OCI-LY3 (cell line): ENCODE measurements around the gene CAPN14.

Source experiments
- H2AFZ ChIP-seq: fragments of 200-600, 300-600 bp; shearing (Covaris generic); 2 replicates; pipeline ENCODE4 v1.6.0; 2014; ENCODE audit warnings: antibody characterized with exemption, low read depth, low read length
- H3K27ac ChIP-seq: fragments of 200-600, 300-600 bp; sonication (generic); 2 replicates; pipeline ENCODE4 v1.5.1; 2014; ENCODE audit warnings: mild to moderate bottlenecking, low read length, moderate library complexity, mixed read lengths
- H3K27me3 ChIP-seq: fragments of 200-600, 300-600 bp; sonication (generic); 2 replicates; pipeline ENCODE4 v1.6.1; 2014; ENCODE audit warnings: low read depth, low read length, mixed read lengths
- H3K36me3 ChIP-seq: fragments of 200-600, 300-600 bp; sonication (generic); replicated peaks from 2 replicates; pipeline ENCODE3; 2014; ENCODE audit warnings: low read depth, low read length, mixed read lengths
- H3K4me1 ChIP-seq: fragments of 300-600, 200-600 bp; sonication (generic); 2 replicates; pipeline ENCODE4 v1.6.1; 2014; ENCODE audit warnings: low read length, mixed read lengths
- H3K4me2 ChIP-seq: fragments of 200-600, 300-600 bp; sonication (generic); 2 replicates; pipeline ENCODE4 v1.6.1; 2014; ENCODE audit warnings: low read length, mixed read lengths
- H3K4me3 ChIP-seq: fragments of 300-600, 200-600 bp; sonication (generic); 2 replicates; pipeline ENCODE4 v1.5.1; 2014; ENCODE audit warnings: antibody characterized with exemption, mild to moderate bottlenecking, low read length, moderate library complexity
- H3K79me2 ChIP-seq: fragments of 300-600, 200-600 bp; shearing (Covaris generic); 2 replicates; pipeline ENCODE4 v1.6.1; 2014; ENCODE audit warnings: mild to moderate bottlenecking, low read length, mixed read lengths
- H3K9ac ChIP-seq: fragments of 300-600, 200-600 bp; shearing (Covaris generic); 2 replicates; pipeline ENCODE4 v1.6.0; 2014; ENCODE audit warnings: mild to moderate bottlenecking, low read length, moderate library complexity
- H3K9me3 ChIP-seq: fragments of 200-600, 300-600 bp; shearing (Covaris generic); 2 replicates; pipeline ENCODE4 v1.6.1; 2014; ENCODE audit warnings: low read length, mixed read lengths; ENCODE audit not compliant: insufficient read depth
- H4K20me1 ChIP-seq: fragments of 200-600, 300-600 bp; sonication (generic); 2 replicates; pipeline ENCODE4 v1.6.1; 2016; ENCODE audit warnings: low read length, mixed read lengths; ENCODE audit not compliant: insufficient read depth
- EZH2phosphoT487 ChIP-seq: fragments of 200-600 bp; shearing (Covaris generic); IDR thresholded peaks from 2 replicates; pipeline ENCODE4 v1.6.1; 2018; ENCODE audit warnings: antibody characterized with exemption, mixed run types, low read depth
- TF ChIP-seq, protein P1 (sequence below): fragments of 200-600, 300-600 bp; sonication (generic); IDR thresholded peaks from 2 replicates; pipeline ENCODE4 v1.5.1; 2014; ENCODE audit warnings: antibody characterized with exemption, low read length, low read depth

Gene CAPN14

DNA sequence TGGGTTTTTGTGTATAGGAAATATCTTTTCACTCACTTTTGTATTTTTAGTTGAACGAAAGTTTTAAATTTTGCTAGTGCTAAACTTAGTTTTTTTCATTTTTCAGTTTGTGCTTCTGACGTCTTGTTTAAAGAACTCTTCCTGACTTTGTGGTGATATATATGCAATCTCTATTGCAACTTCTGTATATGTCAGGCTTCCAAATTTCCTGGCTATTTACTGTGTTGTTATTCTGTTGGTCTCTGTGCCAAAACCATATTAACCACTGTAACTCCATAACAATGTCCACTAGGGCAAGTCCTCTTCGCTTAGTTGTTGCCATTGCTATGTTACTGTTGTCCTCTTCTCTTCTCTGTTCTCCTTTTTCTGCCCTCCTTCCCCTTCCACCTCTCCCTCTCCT is 13.4 kb upstream of the CAPN14 start:
- Histone ChIP-seq H3K4me1 (peaks cover 24% of the 10 kb centered on the region), H3K4me3 (no peak overlapping the region), H3K36me3 (no peaks in the 10 kb centered on the region), H2AFZ (no peak overlapping the region), H4K20me1 (no peaks in the 10 kb centered on the region), H3K79me2 (peaks cover 6% of the 10 kb centered on the region; the same call in 1 of the 2 replicates), H3K27ac (no peak overlapping the region), H3K9me3 (no peaks in the 10 kb centered on the region), H3K4me2 (no peak overlapping the region), H3K9ac (no peak overlapping the region), H3K27me3 (no peaks in the 10 kb centered on the region)
- no peak for TF ChIP-seq EZH2phosphoT487
- TF ChIP-seq, protein P1, sequence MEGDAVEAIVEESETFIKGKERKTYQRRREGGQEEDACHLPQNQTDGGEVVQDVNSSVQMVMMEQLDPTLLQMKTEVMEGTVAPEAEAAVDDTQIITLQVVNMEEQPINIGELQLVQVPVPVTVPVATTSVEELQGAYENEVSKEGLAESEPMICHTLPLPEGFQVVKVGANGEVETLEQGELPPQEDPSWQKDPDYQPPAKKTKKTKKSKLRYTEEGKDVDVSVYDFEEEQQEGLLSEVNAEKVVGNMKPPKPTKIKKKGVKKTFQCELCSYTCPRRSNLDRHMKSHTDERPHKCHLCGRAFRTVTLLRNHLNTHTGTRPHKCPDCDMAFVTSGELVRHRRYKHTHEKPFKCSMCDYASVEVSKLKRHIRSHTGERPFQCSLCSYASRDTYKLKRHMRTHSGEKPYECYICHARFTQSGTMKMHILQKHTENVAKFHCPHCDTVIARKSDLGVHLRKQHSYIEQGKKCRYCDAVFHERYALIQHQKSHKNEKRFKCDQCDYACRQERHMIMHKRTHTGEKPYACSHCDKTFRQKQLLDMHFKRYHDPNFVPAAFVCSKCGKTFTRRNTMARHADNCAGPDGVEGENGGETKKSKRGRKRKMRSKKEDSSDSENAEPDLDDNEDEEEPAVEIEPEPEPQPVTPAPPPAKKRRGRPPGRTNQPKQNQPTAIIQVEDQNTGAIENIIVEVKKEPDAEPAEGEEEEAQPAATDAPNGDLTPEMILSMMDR: no peak

GRCh38 chr2:31228717-31229116 is 11.4 kb upstream of the CAPN14 start:
- H3K27me3 ChIP-seq: no peaks in the 10 kb centered on the region
- no peaks in the 10 kb centered on the region for H3K36me3 ChIP-seq
- TF ChIP-seq EZH2phosphoT487: no peak
- TF ChIP-seq, protein P1: no peak
- H3K9ac ChIP-seq: no peak overlapping the region
- H3K4me3 ChIP-seq: no peak overlapping the region
- H3K9me3 ChIP-seq: no peaks in the 10 kb centered on the region
- H4K20me1 ChIP-seq: no peaks in the 10 kb centered on the region
- H2AFZ ChIP-seq: no peak overlapping the region
- no peak overlapping the region for H3K27ac ChIP-seq
- no peaks in the 10 kb centered on the region for H3K79me2 ChIP-seq
- H3K4me2 ChIP-seq: no peak overlapping the region
- H3K4me1 ChIP-seq: peaks cover 10% of the 10 kb centered on the region

- no peaks in the 10 kb centered on the region for H3K9me3 ChIP-seq
- no peak overlapping the region for H3K4me2 ChIP-seq
- TF ChIP-seq EZH2phosphoT487: no peak
- TF ChIP-seq, protein P1: no peak
- no peak overlapping the region for H3K27ac ChIP-seq
- no peaks in the 10 kb centered on the region for H3K79me2 ChIP-seq
- no peak overlapping the region for H3K4me3 ChIP-seq
- H3K9ac ChIP-seq: no peak overlapping the region
- peaks cover 7% of the 10 kb centered on the region for H3K4me1 ChIP-seq
- H3K27me3 ChIP-seq: no peaks in the 10 kb centered on the region
- H4K20me1 ChIP-seq: no peaks in the 10 kb centered on the region
- H3K36me3 ChIP-seq: no peaks in the 10 kb centered on the region
- H2AFZ ChIP-seq: no peak overlapping the region
Observed at GRCh38 chr2:31227711-31228125, 10.4 kb upstream of the CAPN14 start.

GRCh38 chr2:31227110-31227509 is 9.8 kb upstream of the CAPN14 start:
- Histone ChIP-seq H3K9me3 (no peaks in the 10 kb centered on the region), H3K4me3 (no peak overlapping the region), H4K20me1 (no peaks in the 10 kb centered on the region), H3K36me3 (no peaks in the 10 kb centered on the region), H3K27me3 (no peaks in the 10 kb centered on the region), H3K27ac (no peak overlapping the region), H3K79me2 (no peaks in the 10 kb centered on the region), H3K9ac (no peak overlapping the region), H3K4me1 (peaks cover 12% of the 10 kb centered on the region), H3K4me2 (no peak overlapping the region), H2AFZ (no peak overlapping the region)
- TF ChIP-seq, protein P1: no peak
